OCI-LY7 (cell line): ENCODE results near the gene SLC26A11.

Source experiments
- CTCF ChIP-seq: fragments of 200-600 bp; sonication (generic); conservative IDR thresholded peaks from 2 replicates; pipeline ENCODE4 v1.5.1; 2014; ENCODE audit warnings: mild to moderate bottlenecking, antibody characterized with exemption, low read length, moderate library complexity, mixed read lengths
- EZH2phosphoT487 ChIP-seq: fragments of 200-600 bp; sonication (generic); IDR thresholded peaks from 2 replicates; pipeline ENCODE4 v1.6.1; 2018; ENCODE audit warnings: low read depth, borderline replicate concordance, mild to moderate bottlenecking, mixed run types, antibody characterized with exemption, low read length, moderate library complexity, mixed read lengths

DNA sequence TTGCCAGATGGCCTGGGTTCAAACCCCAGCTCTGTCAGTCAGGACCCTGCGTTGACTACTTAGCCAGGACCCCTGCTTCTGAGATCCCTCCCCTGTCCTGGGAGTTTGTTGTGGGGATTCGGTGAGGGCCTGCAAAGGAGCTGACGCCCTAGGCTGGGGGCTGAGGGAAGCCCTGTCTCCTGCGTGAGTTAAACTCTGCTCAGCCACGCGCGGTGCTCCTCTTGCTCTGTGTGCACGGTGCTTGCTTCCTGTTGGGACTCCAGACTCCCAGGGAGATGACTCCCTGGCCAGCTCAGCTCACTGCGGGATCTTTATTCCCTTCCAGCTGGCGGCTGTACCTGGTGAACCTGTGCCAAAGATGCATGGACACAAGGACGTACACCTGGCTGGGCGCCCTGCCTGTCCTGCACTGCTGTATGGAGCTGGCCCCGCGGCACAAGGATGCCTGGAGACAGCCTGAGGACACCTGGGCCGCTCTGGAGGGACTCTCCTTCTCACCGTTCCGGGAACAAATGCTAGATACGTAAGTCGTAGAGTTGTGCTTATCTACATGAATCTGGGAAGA, 77.9 kb downstream of the SLC26A11 start:
- TF ChIP-seq CTCF (no peak), EZH2phosphoT487 (no peak)
